Femur (tissue), 1 donor: ENCODE measurements around the gene EDEM2.
A peak's percentile ranks its signal among the peaks of the same experiment; 100 is the strongest.
"Not testable (repeated sequence)": the region's sequence is repeated elsewhere in the genome, so short reads cannot be mapped to it uniquely, and the experiment has no call there.

Experiments
- DNase-seq: peaks from one replicate; pipeline ENCODE4 v3.0.0-alpha.2; 2017

The EDEM2 gene

GRCh38 chr20:35146920-35147574, at the start of gene EDEM2:
Gene EDEM2 (minus strand): TSS chr20:35147336. CDS start chr20:35147258, 78 bp downstream.
- DNase-seq, result peak; percentile 97

GRCh38 chr20:35196313-35196712, 49.2 kb upstream of the EDEM2 start:
- no peak for DNase-seq

DNA sequence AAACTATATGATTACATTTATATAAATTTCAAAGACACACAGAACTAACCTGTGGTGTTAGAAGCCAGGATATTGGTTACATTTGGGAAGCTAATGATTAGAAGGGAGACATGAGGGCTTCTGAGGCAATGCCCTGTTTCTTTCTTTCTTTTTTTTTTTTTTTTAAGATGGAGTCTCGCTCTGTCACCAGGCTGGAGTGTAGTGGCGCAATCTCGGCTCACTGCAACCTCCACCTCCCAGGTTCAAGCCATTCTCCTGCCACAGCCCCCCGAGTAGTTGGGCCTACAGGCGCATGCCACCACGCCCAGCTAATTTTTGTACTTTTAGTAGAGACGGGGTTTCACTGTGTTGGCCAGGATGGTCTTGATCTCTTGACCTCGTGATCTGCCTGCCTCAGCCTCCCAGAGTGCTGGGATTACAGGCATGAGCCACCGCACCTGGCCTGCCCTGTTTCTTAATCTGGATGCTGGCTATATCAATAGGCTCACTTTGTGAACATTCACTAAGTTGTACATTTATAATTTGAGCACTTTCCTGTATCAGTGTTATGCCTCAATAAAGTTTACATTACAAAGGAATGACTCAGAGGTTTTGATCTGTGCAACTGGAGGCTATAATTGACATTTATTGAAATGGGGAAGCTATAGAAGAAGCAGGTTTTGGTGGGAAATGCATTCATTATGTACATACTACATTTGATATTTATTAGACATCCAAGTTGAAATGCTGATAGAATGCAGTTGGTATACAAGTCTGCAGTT, 46.1 kb upstream of the EDEM2 start:
- not testable (repeated sequence) for DNase-seq

- no peak for DNase-seq
These were observed 45.2 kb upstream of the EDEM2 start for GRCh38 chr20:35192118-35192872.

GRCh38 chr20:35191419-35192117, 44.4 kb upstream of the EDEM2 start:
- no peak for DNase-seq

DNA sequence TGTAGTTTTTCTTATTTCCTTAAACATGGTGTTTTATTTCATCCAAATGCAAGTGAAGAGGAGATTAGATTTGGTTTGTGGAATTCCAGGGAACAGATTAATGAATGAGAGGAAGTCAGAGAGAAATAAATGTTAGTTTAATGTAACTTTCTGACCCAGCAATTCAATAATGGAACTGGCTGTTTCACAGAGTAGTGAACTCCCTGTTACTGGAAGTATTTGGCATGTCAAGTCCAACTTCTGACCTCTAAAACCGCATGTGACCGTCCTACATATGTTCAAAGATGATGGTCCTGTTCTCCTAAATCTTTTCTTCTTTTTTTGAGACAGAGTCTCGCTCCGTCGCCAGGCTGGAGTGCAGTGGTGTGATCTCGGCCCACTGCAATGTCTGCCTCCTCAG, 43.4 kb upstream of the EDEM2 start:
- no peak for DNase-seq

- not testable (repeated sequence) for DNase-seq
These were observed 42.1 kb upstream of the EDEM2 start for GRCh38 chr20:35189223-35189622.

- no peak for DNase-seq
These were observed 40.6 kb upstream of the EDEM2 start for GRCh38 chr20:35187584-35188190.

DNA sequence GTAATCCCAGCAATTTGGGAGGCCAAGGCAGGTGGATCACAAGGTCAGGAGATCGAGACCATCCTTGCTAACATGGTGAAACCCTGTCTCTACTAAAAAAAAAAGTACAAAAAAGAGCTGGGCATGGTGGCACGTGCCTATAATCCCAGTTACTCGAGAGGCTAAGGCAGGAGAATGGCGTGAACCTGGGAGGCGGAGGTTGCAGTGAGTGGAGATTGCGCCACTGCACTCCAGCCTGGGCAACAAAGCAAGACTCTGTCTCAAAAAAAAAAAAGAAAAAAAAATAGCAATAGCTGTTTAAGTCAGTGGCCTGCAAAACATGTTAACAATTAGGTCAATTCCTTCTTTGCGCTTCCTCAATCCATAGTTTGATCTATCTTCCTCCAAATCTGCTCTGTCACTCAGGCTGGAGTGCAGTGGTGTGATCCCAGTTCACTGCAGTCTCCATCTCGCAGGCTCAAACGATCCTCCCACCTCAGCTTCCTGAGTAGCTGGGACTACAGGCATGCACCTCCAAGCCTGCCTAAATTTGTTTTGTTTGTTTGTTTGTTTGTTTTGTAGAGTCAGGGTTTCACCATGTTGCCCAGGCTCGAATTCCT, 39.7 kb upstream of the EDEM2 start:
- DNase-seq, result not testable (repeated sequence)

- no peak for DNase-seq
These were observed 34.6 kb upstream of the EDEM2 start for GRCh38 chr20:35181731-35182130.

DNA sequence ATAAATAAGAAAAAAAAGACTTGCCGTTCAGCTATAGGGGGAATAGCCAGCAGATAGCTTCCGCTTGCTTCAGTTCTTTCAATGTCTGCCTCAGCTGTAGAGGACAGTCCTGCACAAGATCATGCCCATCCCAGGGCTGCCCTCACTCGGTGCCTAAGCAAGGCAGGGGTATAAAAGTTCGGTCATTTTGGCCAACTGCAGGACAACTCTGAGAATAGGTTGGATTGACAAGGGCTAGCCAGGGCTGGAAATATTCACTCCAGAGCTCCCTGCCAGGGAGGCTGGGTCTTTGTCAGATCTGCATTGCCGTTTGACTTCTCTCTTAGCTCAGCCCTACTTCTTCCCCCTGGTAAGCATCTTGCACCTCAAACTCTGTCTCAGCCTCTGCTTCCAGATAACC, 33.1 kb upstream of the EDEM2 start:
- DNase-seq, result no peak

GRCh38 chr20:35179292-35180212, 32.4 kb upstream of the EDEM2 start:
- no peak for DNase-seq

DNA sequence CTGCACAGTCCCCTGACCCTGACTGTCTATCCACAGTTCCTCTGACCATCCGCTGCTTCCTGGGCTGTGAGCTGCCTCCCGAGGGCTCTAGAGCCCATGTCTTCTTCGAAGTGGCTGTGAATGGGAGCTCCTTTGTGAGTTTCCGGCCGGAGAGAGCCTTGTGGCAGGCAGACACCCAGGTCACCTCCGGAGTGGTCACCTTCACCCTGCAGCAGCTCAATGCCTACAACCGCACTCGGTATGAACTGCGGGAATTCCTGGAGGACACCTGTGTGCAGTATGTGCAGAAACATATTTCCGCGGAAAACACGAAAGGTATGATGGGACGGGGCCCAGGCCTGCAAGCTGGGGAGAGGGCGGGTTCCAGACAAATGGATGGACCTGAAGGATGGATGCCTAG, 29.0 kb upstream of the EDEM2 start:
- no peak for DNase-seq

- DNase-seq, result peak; percentile 55
These were observed 27.5 kb upstream of the EDEM2 start for GRCh38 chr20:35174458-35175216.

GRCh38 chr20:35173576-35174192, 26.5 kb upstream of the EDEM2 start:
- DNase-seq, result no peak

GRCh38 chr20:35172434-35172806, 25.3 kb upstream of the EDEM2 start:
- no peak for DNase-seq

DNA sequence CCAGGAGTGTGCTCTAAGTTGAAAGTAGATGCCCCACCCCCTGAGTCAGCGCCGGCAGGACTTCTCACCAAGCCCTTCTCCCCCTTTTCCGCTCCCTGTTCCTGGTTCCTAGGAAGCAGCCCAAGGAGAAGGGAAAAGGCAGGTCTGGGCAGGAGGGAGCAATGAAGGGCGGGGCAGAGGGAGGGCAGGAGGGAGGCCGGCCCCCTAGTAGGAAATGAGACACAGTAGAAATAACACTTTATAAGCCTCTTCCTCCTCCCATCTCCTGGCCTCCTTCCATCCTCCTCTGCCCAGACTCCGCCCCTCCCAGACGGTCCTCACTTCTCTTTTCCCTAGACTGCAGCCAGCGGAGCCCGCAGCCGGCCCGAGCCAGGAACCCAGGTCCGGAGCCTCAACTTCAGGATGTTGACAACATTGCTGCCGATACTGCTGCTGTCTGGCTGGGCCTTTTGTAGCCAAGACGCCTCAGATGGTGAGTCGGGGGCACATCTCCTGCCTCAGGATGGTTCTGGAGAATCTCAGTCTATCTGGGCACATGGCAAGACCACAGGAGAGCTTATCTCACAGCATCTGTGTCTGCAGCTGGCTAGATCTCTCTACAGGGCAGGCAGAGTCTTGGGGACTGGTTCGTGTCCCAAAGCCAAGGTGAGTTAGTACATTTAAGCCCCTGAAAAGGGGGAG, 24.8 kb upstream of the EDEM2 start, which contains the start of gene PROCR:
PROCR (plus strand) TSS at position 320 of the 681 bp plus-strand sequence; CDS start at position 403, 83 bp downstream.
- DNase-seq, result peak; percentile 93

DNA sequence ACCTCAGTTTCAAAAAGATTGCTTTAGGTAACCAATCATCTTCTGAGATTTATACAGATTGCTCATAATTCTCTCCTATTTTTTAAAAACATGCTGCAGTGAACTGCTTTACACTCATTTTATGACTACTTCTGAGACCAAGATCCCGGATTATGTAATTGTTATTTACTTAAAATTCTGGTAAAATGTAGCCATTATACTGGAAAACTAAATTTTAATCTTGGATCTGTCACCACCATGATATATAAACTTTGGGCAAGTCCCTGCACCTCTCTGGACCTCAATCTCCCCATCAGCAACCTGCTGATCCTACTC, 24.3 kb upstream of the EDEM2 start:
- DNase-seq, result no peak

GRCh38 chr20:35168701-35169409, 21.7 kb upstream of the EDEM2 start:
- DNase-seq, result not testable (repeated sequence)
